ENCODE results near the gene ATP2B2. TPM values are rescaled to one million over a fixed set of nuclear protein-coding genes. Genes with fewer than 3 reads are reported as not detected.

The ATP2B2 gene
- total RNA-seq, 1 experiment from 2014 or later: not detected

DNA sequence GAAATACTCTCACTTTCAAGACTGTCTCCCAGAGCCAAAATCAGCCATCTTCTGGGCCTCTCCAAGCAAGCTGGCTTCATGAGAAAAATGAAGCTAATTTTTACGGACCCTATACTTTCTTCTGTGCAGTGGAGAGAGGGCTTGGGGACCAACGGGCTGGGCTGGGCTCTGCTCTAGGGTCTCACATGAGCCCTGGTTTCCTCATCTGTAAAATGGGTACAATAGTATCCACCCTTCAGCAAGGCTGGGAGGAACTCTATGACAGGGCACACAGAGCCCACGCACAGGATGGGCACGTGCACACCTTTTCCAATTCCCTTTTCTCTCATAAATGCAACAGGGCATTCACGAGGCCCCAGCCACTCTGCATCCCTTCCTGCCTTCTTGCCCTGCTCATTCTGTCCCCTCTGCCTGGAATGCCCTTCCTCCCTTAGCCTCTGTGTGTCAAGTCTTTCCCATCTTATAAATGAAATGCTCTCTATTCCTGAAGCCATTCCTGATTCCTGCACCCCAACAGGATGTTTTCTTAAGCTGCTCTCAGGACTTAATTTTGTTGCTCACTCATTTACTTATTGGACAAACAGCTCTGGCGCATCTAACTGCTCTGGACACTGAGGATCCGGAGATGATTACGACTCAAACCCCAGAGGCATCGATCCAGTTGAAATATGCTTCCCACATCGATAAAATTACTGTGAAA lies 151.6 kb downstream of the ATP2B2 start:
- intact Hi-C loops (cut with micrococcal nuclease): no loop called here
- TF ChIP-seq, protein P1, sequence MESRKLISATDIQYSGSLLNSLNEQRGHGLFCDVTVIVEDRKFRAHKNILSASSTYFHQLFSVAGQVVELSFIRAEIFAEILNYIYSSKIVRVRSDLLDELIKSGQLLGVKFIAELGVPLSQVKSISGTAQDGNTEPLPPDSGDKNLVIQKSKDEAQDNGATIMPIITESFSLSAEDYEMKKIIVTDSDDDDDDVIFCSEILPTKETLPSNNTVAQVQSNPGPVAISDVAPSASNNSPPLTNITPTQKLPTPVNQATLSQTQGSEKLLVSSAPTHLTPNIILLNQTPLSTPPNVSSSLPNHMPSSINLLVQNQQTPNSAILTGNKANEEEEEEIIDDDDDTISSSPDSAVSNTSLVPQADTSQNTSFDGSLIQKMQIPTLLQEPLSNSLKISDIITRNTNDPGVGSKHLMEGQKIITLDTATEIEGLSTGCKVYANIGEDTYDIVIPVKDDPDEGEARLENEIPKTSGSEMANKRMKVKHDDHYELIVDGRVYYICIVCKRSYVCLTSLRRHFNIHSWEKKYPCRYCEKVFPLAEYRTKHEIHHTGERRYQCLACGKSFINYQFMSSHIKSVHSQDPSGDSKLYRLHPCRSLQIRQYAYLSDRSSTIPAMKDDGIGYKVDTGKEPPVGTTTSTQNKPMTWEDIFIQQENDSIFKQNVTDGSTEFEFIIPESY (IDR thresholded peaks at IDR 0.05; ENCODE audit: extremely low read depth, insufficient replicate concordance, low read length): no peak
- TF ChIP-seq FOSL1 (IDR thresholded peaks at IDR 0.05; ENCODE audit: low read depth) (no peak), POLR2AphosphoS5 (IDR thresholded peaks at IDR 0.05; ENCODE audit: low read depth, low read length) (no peak), CBX3 (IDR thresholded peaks at IDR 0.05; ENCODE audit: low read depth) (no peak), YY1 (IDR thresholded peaks at IDR 0.05; ENCODE audit: extremely low read depth, insufficient replicate concordance, low read depth, low read length) (no peak), RAD21 (IDR thresholded peaks at IDR 0.05; ENCODE audit: low read depth) (no peak), CEBPB (IDR thresholded peaks at IDR 0.05; ENCODE audit: low read depth) (no peak), EGR1 (IDR thresholded peaks at IDR 0.05; ENCODE audit: low read depth) (no peak), TCF7L2 (IDR thresholded peaks at IDR 0.05; ENCODE audit: borderline replicate concordance, extremely low read depth, insufficient read depth, insufficient read length) (no peak), JUND (IDR thresholded peaks at IDR 0.05) (no peak), ZFX (IDR thresholded peaks at IDR 0.05) (no peak), SIN3A (IDR thresholded peaks at IDR 0.05; ENCODE audit: low read depth) (no peak), POLR2A (IDR thresholded peaks at IDR 0.05; ENCODE audit: borderline replicate concordance, extremely low read depth, insufficient read depth, insufficient read length) (no peak)
- TF ChIP-seq, protein P2, sequence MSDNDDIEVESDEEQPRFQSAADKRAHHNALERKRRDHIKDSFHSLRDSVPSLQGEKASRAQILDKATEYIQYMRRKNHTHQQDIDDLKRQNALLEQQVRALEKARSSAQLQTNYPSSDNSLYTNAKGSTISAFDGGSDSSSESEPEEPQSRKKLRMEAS (IDR thresholded peaks at IDR 0.05): no peak
- TF ChIP-seq, protein P3, sequence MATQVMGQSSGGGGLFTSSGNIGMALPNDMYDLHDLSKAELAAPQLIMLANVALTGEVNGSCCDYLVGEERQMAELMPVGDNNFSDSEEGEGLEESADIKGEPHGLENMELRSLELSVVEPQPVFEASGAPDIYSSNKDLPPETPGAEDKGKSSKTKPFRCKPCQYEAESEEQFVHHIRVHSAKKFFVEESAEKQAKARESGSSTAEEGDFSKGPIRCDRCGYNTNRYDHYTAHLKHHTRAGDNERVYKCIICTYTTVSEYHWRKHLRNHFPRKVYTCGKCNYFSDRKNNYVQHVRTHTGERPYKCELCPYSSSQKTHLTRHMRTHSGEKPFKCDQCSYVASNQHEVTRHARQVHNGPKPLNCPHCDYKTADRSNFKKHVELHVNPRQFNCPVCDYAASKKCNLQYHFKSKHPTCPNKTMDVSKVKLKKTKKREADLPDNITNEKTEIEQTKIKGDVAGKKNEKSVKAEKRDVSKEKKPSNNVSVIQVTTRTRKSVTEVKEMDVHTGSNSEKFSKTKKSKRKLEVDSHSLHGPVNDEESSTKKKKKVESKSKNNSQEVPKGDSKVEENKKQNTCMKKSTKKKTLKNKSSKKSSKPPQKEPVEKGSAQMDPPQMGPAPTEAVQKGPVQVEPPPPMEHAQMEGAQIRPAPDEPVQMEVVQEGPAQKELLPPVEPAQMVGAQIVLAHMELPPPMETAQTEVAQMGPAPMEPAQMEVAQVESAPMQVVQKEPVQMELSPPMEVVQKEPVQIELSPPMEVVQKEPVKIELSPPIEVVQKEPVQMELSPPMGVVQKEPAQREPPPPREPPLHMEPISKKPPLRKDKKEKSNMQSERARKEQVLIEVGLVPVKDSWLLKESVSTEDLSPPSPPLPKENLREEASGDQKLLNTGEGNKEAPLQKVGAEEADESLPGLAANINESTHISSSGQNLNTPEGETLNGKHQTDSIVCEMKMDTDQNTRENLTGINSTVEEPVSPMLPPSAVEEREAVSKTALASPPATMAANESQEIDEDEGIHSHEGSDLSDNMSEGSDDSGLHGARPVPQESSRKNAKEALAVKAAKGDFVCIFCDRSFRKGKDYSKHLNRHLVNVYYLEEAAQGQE (IDR thresholded peaks at IDR 0.05; ENCODE audit: low read depth): no peak
- TF ChIP-seq, protein P4, sequence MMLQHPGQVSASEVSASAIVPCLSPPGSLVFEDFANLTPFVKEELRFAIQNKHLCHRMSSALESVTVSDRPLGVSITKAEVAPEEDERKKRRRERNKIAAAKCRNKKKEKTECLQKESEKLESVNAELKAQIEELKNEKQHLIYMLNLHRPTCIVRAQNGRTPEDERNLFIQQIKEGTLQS (IDR thresholded peaks at IDR 0.05): no peak
- no peaks in the 10 kb centered on the region for H4K20me1 ChIP-seq (ENCODE audit: insufficient read depth)
- H3K36me3 ChIP-seq (ENCODE audit: control insufficient read depth in 1 of 2, insufficient read depth in 2 of 2, low read length in 2 of 2): no peaks in the 10 kb centered on the region
- H3K9me2 ChIP-seq (ENCODE audit: insufficient read depth): no peaks in the 10 kb centered on the region
- no peaks in the 10 kb centered on the region for H3K79me2 ChIP-seq (ENCODE audit: insufficient read depth, low read length)
- CTCF ChIA-PET: no interaction called here
- POLR2A ChIA-PET: no interaction called here
- BruUV-seq (replicated peaks): no TSS peak
- H3K9me3 ChIP-seq (ENCODE audit: control insufficient read depth in 1 of 2, insufficient read depth in 1 of 2, low read depth in 1 of 2, low read length in 2 of 2): no peaks in the 10 kb centered on the region
- H3K4me3 ChIP-seq (replicated peaks in 1 of 2; ENCODE audit: low read depth in 1 of 2, low read length in 2 of 2): no peak overlapping the region
- RAD21 ChIA-PET (ENCODE audit: low non-redundant PET in 1 of 2, low total read pairs in 2 of 2, uncharacterized antibody in 2 of 2, unreplicated experiment in 2 of 2): no interaction called here
- no peak overlapping the region for H3K27ac ChIP-seq (ENCODE audit: low read depth, low read length)
- no peak overlapping the region for H3K9ac ChIP-seq (ENCODE audit: low read length)
- ATAC-seq (no peak), DNase-seq (ENCODE audit: low read depth, low spot score) (no peak)
- H2AFZ ChIP-seq (ENCODE audit: low read depth, low read length, poor library complexity, severe bottlenecking): no peak overlapping the region
- H3K4me2 ChIP-seq (ENCODE audit: low read length): no peak overlapping the region
- no peaks in the 10 kb centered on the region; the same call in 1 of the 2 replicates for H3K27me3 ChIP-seq (ENCODE audit: insufficient read depth, low read length)
- H3K4me1 ChIP-seq (ENCODE audit: control insufficient read depth in 1 of 2, insufficient read depth in 2 of 2, low read length in 2 of 2): peaks cover 0 to 7% of the 10 kb centered on the region in 2 experiments; a peak in 1 of 4 replicates

Measured in HCT116 (cell line).